Measurements from ENCODE around the gene SHROOM1.
"Not testable (repeated sequence)": the region's sequence is repeated elsewhere in the genome, so short reads cannot be mapped to it uniquely, and the experiment has no call there.

The SHROOM1 gene

GRCh38 chr5:132830436-132831094, at the start of gene SHROOM1:
Gene SHROOM1, minus strand, starts transcription at chr5:132830647. Its CDS starts 4,507 bp downstream, at chr5:132826140.
- DNase-seq (ENCODE audit: low read depth in 2 of 2): no peak

DNA sequence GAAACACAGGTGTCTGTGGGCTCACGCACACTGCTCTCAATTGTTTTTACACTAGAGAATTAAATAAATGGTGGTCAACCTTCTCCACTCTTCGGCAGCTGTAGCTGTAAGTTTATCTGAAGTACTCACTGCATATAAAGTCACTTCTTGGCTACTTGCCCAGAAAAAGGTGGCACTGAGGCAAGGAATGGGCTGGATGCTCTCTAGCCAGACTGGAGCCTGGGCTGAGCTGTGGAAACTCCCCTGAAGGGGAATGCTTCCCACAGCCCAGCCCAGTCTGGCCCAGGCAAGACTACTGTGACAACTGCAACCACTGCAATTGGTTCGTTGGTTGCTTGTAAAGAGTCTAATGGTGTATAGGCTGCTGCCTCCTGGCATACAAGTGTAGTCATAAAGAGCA, 47.5 kb upstream of the SHROOM1 start:
- no peak for DNase-seq (ENCODE audit: low read depth in 2 of 2)

DNA sequence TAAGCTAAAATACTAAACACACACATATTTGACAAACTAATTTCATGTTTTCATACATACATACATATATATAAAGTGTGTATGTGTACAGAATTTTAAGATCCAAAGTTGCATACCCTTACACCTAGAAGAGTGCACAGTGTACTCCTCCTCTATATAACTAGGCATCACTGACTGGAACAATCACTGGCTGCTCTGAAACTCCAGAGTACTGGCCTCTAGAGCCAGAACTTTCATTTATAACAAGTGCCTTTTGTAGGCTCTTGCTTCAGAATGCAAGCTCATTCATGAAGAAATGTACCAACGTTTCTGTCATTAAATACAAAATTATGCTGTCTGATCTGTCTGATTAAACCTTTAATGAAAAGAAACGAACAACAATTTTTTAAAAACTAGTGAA, 47.0 kb upstream of the SHROOM1 start:
- no peak for DNase-seq (ENCODE audit: low read depth in 2 of 2)

DNA sequence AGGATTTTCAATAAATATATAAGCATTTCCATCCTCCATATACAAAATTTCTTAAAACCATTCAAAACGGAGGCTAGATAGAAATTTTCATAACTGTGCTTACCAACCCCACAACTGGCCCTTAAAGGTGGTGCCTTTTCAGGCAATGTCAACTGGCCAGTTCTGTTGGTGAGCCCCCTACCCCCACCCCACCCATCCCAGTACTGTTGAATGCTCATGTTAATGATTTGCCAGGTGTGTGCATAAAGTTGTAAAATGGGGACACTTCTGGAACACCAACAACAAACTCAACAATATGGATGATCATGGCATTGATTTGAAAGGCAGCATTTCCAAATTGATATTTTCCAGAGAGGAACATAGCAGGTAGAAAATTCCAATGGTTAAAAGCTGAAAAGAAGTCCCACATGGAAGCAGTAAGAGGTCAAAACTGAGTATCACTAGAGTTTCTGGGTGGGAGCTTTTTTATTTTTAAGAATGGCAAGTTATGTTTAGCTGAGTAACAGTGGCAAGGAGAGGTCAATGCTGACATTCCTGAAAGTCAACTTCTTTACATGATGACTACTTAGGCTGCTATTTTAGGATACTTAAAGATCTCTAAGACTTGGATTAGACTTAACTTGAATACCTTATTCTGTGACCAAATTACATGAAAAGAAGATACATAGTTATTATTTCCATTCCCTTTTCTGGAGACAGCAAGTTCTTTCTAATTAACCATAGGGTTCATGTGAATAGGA, 45.7 kb upstream of the SHROOM1 start:
- no peak for DNase-seq (ENCODE audit: low read depth in 2 of 2)

GRCh38 chr5:132873930-132874271, 43.5 kb upstream of the SHROOM1 start:
- no peak for DNase-seq (ENCODE audit: low read depth in 2 of 2)

DNA sequence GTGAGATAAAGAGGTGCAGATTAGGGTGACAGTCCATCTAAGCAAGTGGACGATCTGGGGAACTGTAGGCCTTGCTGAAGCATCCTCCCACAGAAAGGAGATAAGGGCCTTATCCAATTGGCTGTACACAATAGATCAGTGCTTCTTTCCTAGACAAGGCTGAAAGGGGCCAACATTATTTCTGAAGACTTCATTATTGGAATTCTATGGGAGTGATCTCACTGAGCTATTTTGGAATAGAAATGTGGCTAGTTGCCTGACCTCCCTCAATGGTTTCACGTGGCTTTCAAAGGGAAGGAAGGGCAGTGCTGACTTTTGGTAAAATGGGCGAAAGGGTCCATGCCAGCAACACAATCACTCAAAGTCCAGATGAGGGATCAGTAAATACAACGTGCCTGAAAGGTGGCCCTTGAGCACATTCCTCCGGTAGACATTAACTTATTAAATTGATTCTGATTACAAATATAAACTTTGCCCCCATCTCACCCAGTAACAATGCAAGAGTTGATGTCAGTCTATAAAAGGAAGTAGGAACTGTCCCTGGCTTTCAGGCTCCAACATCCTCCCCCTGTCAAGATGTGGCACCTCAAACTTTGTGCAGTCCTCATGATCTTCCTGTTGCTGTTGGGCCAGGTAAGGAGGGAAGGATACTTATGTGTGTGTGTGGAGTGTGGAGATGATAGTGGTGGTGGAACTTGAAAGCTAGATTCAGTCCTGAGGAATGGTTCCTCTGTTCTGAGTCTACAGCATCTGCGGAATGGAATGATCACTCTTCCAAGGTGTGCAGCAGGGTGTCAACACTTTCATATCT, 42.9 kb upstream of the SHROOM1 start, which contains the start of gene LEAP2:
TSS of gene LEAP2 (plus strand) at position 550 of the 811 bp plus-strand sequence. CDS start at position 577, 27 bp downstream.
- no peak for DNase-seq (ENCODE audit: low read depth in 2 of 2)

GRCh38 chr5:132872788-132873118, 42.3 kb upstream of the SHROOM1 start:
- DNase-seq (ENCODE audit: low read depth in 2 of 2): no peak

GRCh38 chr5:132871459-132872284, 41.2 kb upstream of the SHROOM1 start:
- DNase-seq (ENCODE audit: low read depth in 2 of 2): no peak

- DNase-seq (ENCODE audit: low read depth in 2 of 2): no peak
Measured at GRCh38 chr5:132870801-132871200, 40.4 kb upstream of the SHROOM1 start.

GRCh38 chr5:132868754-132869153, 38.3 kb upstream of the SHROOM1 start:
- DNase-seq (ENCODE audit: low read depth in 2 of 2): no peak

GRCh38 chr5:132867046-132867451, 36.6 kb upstream of the SHROOM1 start:
- DNase-seq (ENCODE audit: low read depth in 2 of 2): no peak

GRCh38 chr5:132866342-132867045, 36.0 kb upstream of the SHROOM1 start, which contains the start of the genes GDF9 and UQCRQ:
Gene GDF9, minus strand, starts transcription at chr5:132866469. Its CDS starts 1,936 bp downstream, at chr5:132864533.
Gene UQCRQ, plus strand, starts transcription at chr5:132866642. Its CDS starts 240 bp downstream, at chr5:132866882.
- DNase-seq (ENCODE audit: low read depth in 2 of 2): peak; percentile 82 to 89

- no peak for DNase-seq (ENCODE audit: low read depth in 2 of 2)
Measured at GRCh38 chr5:132865668-132866341, 35.4 kb upstream of the SHROOM1 start.

DNA sequence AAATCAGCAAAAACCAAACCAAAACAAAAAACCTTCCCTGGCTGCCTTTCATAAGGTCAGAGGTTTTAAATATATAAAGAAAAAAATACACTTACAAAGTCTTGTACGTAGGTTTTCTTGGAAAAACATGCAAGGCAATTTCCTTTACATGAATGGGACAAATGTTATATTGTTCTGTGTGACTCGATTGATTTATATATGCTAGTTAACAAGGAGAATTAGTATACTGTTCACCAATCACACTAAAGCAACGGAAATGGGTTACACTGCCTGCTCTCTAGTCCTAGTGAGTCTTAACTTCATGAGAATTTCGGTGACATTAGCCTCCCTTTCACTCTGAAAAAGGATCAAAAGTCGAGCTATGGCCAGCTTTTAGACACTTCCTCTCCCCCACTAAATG, 30.3 kb upstream of the SHROOM1 start:
- DNase-seq (ENCODE audit: low read depth in 2 of 2): no peak

DNA sequence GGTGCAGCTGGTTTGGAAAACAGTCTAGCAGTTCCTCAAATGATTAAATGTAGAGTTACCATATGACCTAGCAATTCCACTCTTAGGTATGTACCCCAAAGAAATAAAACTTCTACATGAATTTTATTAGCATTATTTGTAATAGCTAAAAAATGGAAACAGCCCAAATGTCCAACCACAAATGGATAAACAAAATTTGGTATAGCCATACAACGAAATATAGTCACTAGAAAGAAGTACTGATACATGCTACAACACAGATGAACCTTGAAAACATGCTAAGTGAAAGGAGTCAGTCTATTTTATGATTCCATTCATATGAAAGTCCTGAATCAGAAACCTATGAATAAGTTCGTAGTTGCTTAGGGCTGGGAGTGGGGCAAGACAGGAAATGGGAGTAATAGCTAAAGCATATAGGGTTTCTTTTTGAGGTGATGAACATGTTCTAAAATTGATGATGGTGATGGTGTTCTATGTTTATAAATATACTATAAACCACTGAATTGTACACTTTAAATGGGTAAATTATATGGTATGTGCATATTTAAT, 29.5 kb upstream of the SHROOM1 start:
- no peak for DNase-seq (ENCODE audit: low read depth in 2 of 2)

DNA sequence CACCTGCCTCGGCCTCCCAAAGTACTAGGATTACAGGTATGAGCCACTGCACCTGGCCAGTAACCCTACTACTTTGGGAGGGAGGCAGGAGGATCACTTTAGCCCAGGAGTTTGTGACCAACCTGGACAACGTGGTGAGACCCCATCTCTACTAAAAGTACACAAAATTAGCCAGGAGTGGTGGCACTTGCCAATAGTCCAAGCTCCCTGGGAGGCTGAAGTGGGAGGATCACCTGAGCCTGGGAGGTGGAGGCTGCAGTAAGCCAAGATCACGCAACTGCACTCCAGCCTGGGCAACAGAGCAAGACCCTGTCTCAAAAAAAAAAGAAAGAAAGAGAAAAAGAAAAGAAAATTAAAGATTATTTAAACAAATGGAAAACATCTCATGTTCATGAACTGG, 25.6 kb upstream of the SHROOM1 start:
- no peak for DNase-seq (ENCODE audit: low read depth in 2 of 2)

DNA sequence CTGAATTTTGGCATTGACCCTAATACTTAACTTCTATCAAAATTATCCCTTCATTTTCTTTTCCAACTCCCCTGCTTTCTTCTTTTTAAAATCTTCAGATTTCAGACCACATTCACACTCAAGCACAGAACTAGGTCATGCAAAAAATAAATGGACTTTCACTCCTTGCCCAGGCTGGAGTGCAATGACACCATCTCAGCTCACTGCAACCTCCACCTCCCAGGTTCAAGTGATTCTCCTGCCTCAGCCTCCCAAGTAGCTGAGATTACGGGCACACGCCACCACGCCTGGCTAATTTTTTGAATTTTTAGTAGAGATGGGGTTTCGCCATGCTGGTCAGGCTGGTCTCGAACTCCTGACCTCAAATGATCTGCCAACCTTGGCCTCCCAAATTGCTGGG, 24.5 kb upstream of the SHROOM1 start:
- not testable (repeated sequence) for DNase-seq (ENCODE audit: low read depth in 2 of 2)

GRCh38 chr5:132854301-132854700, 23.9 kb upstream of the SHROOM1 start:
- no peak for DNase-seq (ENCODE audit: low read depth in 2 of 2)

DNA sequence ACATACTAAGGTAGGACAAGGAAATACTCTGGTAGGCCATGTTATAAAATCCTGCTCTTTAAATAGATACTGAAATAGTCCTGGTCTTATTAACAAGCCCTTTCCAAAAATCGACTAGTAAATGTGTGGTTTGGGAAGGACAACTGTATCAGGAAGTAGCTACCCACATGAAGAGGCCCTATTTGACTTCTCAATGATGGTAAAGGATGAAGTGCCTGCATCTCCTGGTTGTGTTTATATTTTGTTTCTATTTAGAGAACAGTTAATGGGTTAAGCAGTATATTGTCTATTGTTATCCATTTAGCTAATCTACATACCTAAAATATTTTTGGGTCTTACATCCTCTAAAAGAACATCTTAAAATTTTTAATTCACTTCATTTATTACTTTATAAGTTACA, 23.3 kb upstream of the SHROOM1 start:
- DNase-seq (ENCODE audit: low read depth in 2 of 2): no peak

GRCh38 chr5:132853323-132853722, 22.9 kb upstream of the SHROOM1 start:
- no peak for DNase-seq (ENCODE audit: low read depth in 2 of 2)
